H1 (cell line): Measurements from ENCODE around the gene GYPC. TPM values are rescaled to one million over a fixed set of nuclear protein-coding genes. Genes with fewer than 3 reads are reported as not detected.
"Not testable (repeated sequence)": the region's sequence is repeated elsewhere in the genome, so short reads cannot be mapped to it uniquely, and the experiment has no call there.

Experiments
- CTCF ChIA-PET: fragments of 300-600 bp; sonication (Branson Sonifier 250); formaldehyde crosslinking; loops from one replicate; lab custom pipeline; 2021; ENCODE audit not compliant: partially characterized antibody; lab: Charles Lee
- POLR2A ChIA-PET: fragments of 300-600 bp; sonication (Branson Sonifier 250); formaldehyde crosslinking; loops from one replicate; lab custom pipeline; 2021; ENCODE audit warnings: inconsistent platforms; ENCODE audit not compliant: partially characterized antibody; lab: Charles Lee
- DNase-seq, 2 experiments: peaks; one replicate each; pipeline versions ENCODE4 v3.0.0 to v3.0.0-alpha.2; 2010 to 2022; ENCODE audit warnings: low spot score in 2 of 2, low read depth in 1 of 2, mixed read lengths in 1 of 2
- FAIRE-seq: peaks from 2 replicates; lab custom pipeline; 2011; peaks lifted over from hg19 to GRCh38; lab: Jason Lieb, UNC
- H2AFZ ChIP-seq: 2 replicates; pipeline ENCODE4 v1.8.1; 2012; ENCODE audit warnings: low read length, inconsistent platforms
- H2AK5ac ChIP-seq: 2 replicates; pipeline ENCODE4 v1.6.1; 2013; ENCODE audit warnings: low read depth, low read length
- H2BK120ac ChIP-seq: replicated peaks from 2 replicates; pipeline ENCODE3; 2013; ENCODE audit warnings: low read depth, low read length, inconsistent platforms
- H2BK12ac ChIP-seq: 2 replicates; pipeline ENCODE4 v1.6.1; 2013; ENCODE audit warnings: low read depth, low read length
- H2BK15ac ChIP-seq: 2 replicates; pipeline ENCODE4 v1.6.1; 2013; ENCODE audit warnings: low read length
- H2BK20ac ChIP-seq: 2 replicates; pipeline ENCODE4 v1.6.1; 2013; ENCODE audit warnings: low read length
- H2BK5ac ChIP-seq: 2 replicates; pipeline ENCODE4 v1.6.1; 2013; ENCODE audit warnings: low read depth, low read length
- H3K14ac ChIP-seq: 2 replicates; pipeline ENCODE4 v1.6.1; 2013; ENCODE audit warnings: inconsistent platforms; ENCODE audit not compliant: insufficient read length
- H3K18ac ChIP-seq: 2 replicates; pipeline ENCODE4 v1.6.1; 2013; ENCODE audit warnings: low read length; ENCODE audit errors: extremely low read depth
- H3K23ac ChIP-seq: 2 replicates; pipeline ENCODE4 v1.6.1; 2013; ENCODE audit warnings: inconsistent platforms; ENCODE audit not compliant: insufficient read length
- H3K23me2 ChIP-seq: 2 replicates; pipeline ENCODE4 v1.6.1; 2013; ENCODE audit warnings: low read depth, low read length
- H3K27ac ChIP-seq: 2 replicates; pipeline ENCODE4 v1.6.1; 2011; ENCODE audit warnings: low read depth, low read length, inconsistent platforms
- H3K27me3 ChIP-seq, 4 experiments: replicated peaks in 1 of 4; 1 replicate in 1 of 4; 2 replicates in 3 of 4; pipeline versions ENCODE4 v1.6.1 to v1.8.1; 2011 to 2013; ENCODE audit warnings: low read length in 3 of 4, mild to moderate bottlenecking in 3 of 4, inconsistent platforms in 2 of 4, mixed read lengths in 2 of 4, moderate library complexity in 1 of 4; ENCODE audit not compliant: control insufficient read depth in 3 of 4, insufficient read depth in 3 of 4; ENCODE audit errors: extremely low read depth in 1 of 4
- H3K36me3 ChIP-seq, 4 experiments: 2 replicates each; pipeline versions ENCODE4 v1.6.1 to v1.8.1; 2011 to 2013; ENCODE audit warnings: mild to moderate bottlenecking in 4 of 4, low read length in 3 of 4, moderate library complexity in 2 of 4, control low read depth in 1 of 4, inconsistent platforms in 1 of 4; ENCODE audit not compliant: insufficient read depth in 4 of 4, control insufficient read depth in 2 of 4
- H3K4ac ChIP-seq: replicated peaks from 2 replicates; pipeline ENCODE3; 2013; ENCODE audit warnings: low read length, low read depth, mixed read lengths, inconsistent platforms; ENCODE audit not compliant: insufficient read length
- H3K4me1 ChIP-seq, 4 experiments: replicated peaks in 1 of 4; 1 replicate in 1 of 4; 2 replicates in 3 of 4; pipeline versions ENCODE4 v1.6.1 to v1.8.1; 2011 to 2013; ENCODE audit warnings: low read length in 3 of 4, inconsistent platforms in 2 of 4, mixed read lengths in 1 of 4; ENCODE audit not compliant: insufficient read depth in 4 of 4, control insufficient read depth in 3 of 4
- H3K4me2 ChIP-seq, 2 experiments: 2 replicates each; pipeline versions ENCODE4 v1.6.1 to v1.8.1; 2011 to 2013; ENCODE audit warnings: low read depth in 2 of 2, low read length in 2 of 2, control low read depth in 1 of 2, inconsistent platforms in 1 of 2, mild to moderate bottlenecking in 1 of 2; ENCODE audit not compliant: insufficient read depth in 1 of 2
- H3K4me3 ChIP-seq, 4 experiments: fragments of 200-600, 300-600 bp in 1 of 4; sonication (generic), shearing (Covaris generic), sonication (Bioruptor Twin) in 1 of 4; 2 replicates each; pipeline versions ENCODE4 v1.5.1 to v1.8.1; 2011 to 2016; ENCODE audit warnings: low read length in 4 of 4, low read depth in 3 of 4, control low read depth in 2 of 4, inconsistent platforms in 2 of 4, mild to moderate bottlenecking in 2 of 4, mixed read lengths in 1 of 4, moderate library complexity in 1 of 4; ENCODE audit not compliant: insufficient read depth in 2 of 4; ENCODE audit errors: extremely low read depth in 1 of 4
- H3K56ac ChIP-seq: replicated peaks from 2 replicates; pipeline ENCODE3; 2013; ENCODE audit warnings: low read depth, mild to moderate bottlenecking, mixed read lengths, low read length, inconsistent platforms; ENCODE audit not compliant: insufficient read length
- H3K79me1 ChIP-seq: 2 replicates; pipeline ENCODE4 v1.6.1; 2013; ENCODE audit warnings: low read depth, low read length, control low read depth
- H3K79me2 ChIP-seq, 2 experiments: 2 replicates each; pipeline versions ENCODE4 v1.6.1 to v1.8.1; 2012 to 2013; ENCODE audit warnings: low read length in 2 of 2, mild to moderate bottlenecking in 2 of 2, inconsistent platforms in 1 of 2; ENCODE audit not compliant: insufficient read depth in 2 of 2, control insufficient read depth in 1 of 2
- H3K9ac ChIP-seq, 4 experiments: replicated peaks in 1 of 4; 1 replicate in 1 of 4; 2 replicates in 3 of 4; pipeline versions ENCODE4 v1.6.1 to v1.8.1; 2011 to 2013; ENCODE audit warnings: low read depth in 3 of 4, low read length in 3 of 4, control low read depth in 2 of 4, mild to moderate bottlenecking in 2 of 4, moderate library complexity in 2 of 4, inconsistent platforms in 1 of 4; ENCODE audit errors: extremely low read depth in 1 of 4
- H3K9me3 ChIP-seq, 2 experiments: 2 replicates each; pipeline versions ENCODE4 v1.6.1 to v1.8.1; 2012 to 2013; ENCODE audit warnings: mild to moderate bottlenecking in 2 of 2, moderate library complexity in 2 of 2, control low read depth in 1 of 2, inconsistent platforms in 1 of 2, low read depth in 1 of 2, low read length in 1 of 2, mixed read lengths in 1 of 2; ENCODE audit not compliant: insufficient read depth in 2 of 2
- H4K20me1 ChIP-seq, 2 experiments: replicated peaks in 1 of 2; 2 replicates each; pipeline versions ENCODE3 to v1.8.1; 2011 to 2013; ENCODE audit warnings: inconsistent platforms in 2 of 2, low read length in 2 of 2, mild to moderate bottlenecking in 1 of 2; ENCODE audit not compliant: insufficient read depth in 2 of 2, control insufficient read depth in 1 of 2
- H4K5ac ChIP-seq: 2 replicates; pipeline ENCODE4 v1.6.1; 2013; ENCODE audit warnings: low read length, low read depth, mixed read lengths, inconsistent platforms; ENCODE audit not compliant: insufficient read length
- H4K8ac ChIP-seq: 2 replicates; pipeline ENCODE4 v1.8.0; 2013; ENCODE audit warnings: mild to moderate bottlenecking, moderate library complexity, low read length, inconsistent platforms; ENCODE audit not compliant: insufficient read depth; ENCODE audit errors: extremely low read depth
- H4K91ac ChIP-seq: replicated peaks from 2 replicates; pipeline ENCODE3; 2013; ENCODE audit warnings: low read length, mixed read lengths, inconsistent platforms; ENCODE audit not compliant: insufficient read length
- WGBS, 2 experiments: shearing (Covaris generic) in 1 of 2; methylation state at CpG; one replicate each; pipeline versions ENCODE4 v1.1.6 to v1.1.7; 2013 to 2015; ENCODE audit warnings: low lambda C conversion rate in 2 of 2, mixed read lengths in 2 of 2, inconsistent platforms in 1 of 2, low coverage in 1 of 2, missing lambda C conversion rate in 1 of 2; ENCODE audit not compliant: insufficient replicate concordance in 2 of 2, insufficient coverage in 1 of 2, insufficient read length in 1 of 2; ENCODE audit errors: extremely low coverage in 1 of 2, missing lambda C conversion rate in 1 of 2; 5-methylcytosine and 5-hydroxymethylcytosine counted together
- polyA plus RNA-seq, 7 experiments: library from polyadenylated mRNA; depleted of rRNA in 3 of 7; stranded (reverse) in 5 of 7; unstranded in 2 of 7; fragments of >200 nt in 5 of 7; fragments of 200-250 nt in 2 of 7; gene quantifications; 1 replicate in 5 of 7; 2 replicates in 1 of 7; 4 replicates in 1 of 7; pipeline versions ENCODE4 v1.2.1 to v1.2.3, GENCODE V29; 2011 to 2013; ENCODE audit warnings: missing spikeins in 2 of 7, mixed read lengths in 2 of 7
- total RNA-seq: library from RNA; stranded (reverse); fragmentation: NEBNext Ultra II Directional; extraction: Animal tissue kit (Norgen Biotek cat#: 25700); gene quantifications from 2 replicates; pipeline ENCODE4 v1.2.1, GENCODE V29; 2021

Gene GYPC
- total and polyA plus RNA-seq, 2 of the 8 experiments (the other 6 are each of a cell fraction or from before 2014, with no cell fraction given): 26.8 to 53.6 TPM

DNA sequence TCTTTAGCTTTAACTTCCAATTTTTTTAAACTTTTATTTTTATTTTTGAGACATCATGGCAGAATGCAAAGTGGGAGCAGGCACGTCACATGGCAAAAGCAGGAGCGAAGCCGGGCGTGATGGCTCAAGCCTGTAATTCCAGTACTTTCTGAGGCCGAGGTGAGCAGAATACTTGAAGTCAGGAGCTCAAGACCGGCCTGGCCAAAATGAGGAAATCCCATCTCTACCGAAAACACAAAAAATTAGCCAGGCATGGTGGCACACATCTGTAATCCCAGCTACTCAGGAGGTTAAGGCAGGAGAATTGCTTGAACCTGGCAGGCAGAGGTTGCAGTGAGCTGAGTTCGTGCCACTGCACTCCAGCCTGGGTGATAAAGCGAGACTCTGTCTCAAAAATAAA lies 14.7 kb upstream of the GYPC start:
- H4K5ac ChIP-seq, H3K27ac ChIP-seq, H3K56ac ChIP-seq, H2AK5ac ChIP-seq, H3K36me3 ChIP-seq, H2AFZ ChIP-seq, H3K14ac ChIP-seq, H3K4me1 ChIP-seq, H3K4me2 ChIP-seq, H4K20me1 ChIP-seq, H3K23ac ChIP-seq, H3K23me2 ChIP-seq, H2BK5ac ChIP-seq, H3K79me2 ChIP-seq, H3K9me3 ChIP-seq, FAIRE-seq, H3K9ac ChIP-seq, H2BK12ac ChIP-seq, H2BK20ac ChIP-seq, H3K27me3 ChIP-seq, H2BK15ac ChIP-seq, H3K4me3 ChIP-seq, H2BK120ac ChIP-seq, H3K18ac ChIP-seq, H3K79me1 ChIP-seq, H4K91ac ChIP-seq, H3K4ac ChIP-seq, POLR2A ChIA-PET, H4K8ac ChIP-seq: not testable (repeated sequence)
- CTCF ChIA-PET: interaction anchor here (0.9 to 1.5 kb wide), 5 partner anchors 15 to 396 kb away, joined by 3 to 5 read pairs (median 4); no protein-coding TSS in a partner anchor
- 94% methylated on average over 9 of the region's 9 CpGs; no CpG with 5 or more reads in 1 of the 2 experiments for WGBS, 2 experiments
- DNase-seq: peak in 1 of 2 experiments; percentile 13
